ENCODE results near the gene ADGRG3. TPM values are rescaled to one million over a fixed set of nuclear protein-coding genes. Genes with fewer than 3 reads are reported as not detected.
A peak's percentile ranks its signal among the peaks of the same experiment; 100 is the strongest.

The ADGRG3 gene
- total and polyA plus RNA-seq, 2 donors from 2014 or later = 0.17 to 1.8 TPM

DNA sequence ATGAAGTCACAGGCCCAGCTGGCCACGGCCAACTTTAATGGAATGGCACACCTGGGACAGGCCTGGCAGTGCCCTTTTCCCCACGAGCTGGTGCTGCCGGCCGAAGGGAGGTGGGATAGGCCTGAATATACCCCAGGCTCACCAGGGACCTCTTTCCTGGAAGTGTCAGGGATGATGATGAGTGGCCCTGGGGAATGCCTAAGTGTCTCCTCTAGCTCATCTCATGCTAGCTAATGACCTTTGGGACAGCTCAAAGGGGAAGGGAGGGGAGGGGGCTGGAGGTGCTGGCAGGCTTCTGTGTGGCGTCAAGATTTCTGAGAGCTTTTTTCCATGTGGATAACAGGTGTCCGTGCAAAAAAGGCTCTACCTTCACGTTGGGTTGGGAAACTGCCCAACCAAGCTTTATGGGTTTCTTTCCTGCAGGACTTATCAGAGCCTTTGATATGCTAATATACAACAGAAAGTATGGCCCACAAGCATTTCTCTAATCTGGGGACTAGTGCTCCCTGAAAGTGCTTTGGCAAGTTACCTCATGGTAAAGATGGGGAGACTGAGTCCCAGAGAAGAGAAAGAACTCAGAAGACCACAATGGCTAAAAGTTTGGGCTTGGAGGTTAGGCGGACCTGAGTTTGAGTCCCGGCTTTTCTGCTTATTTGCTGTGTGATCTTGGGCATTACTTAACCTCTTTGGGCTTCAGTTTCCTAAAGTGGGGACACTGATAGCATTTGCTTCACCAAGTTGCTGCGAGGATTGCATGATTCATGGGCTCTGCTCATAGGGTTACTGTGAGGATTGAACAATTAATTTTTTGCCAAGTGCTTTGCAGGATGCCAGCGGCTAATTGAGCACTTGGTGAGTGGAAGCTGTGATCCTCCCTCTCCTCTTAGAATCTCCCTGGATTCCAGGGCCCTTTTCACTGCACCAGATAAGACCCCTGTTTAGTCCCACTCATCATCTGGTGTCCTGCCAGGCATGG is 25.7 kb upstream of the ADGRG3 start:
- DNase-seq = no peak
- Histone ChIP-seq H3K27me3 (ENCODE audit: control insufficient read depth, insufficient read depth, low read length) (no peaks in the 10 kb centered on the region), H3K4me1 (ENCODE audit: control insufficient read depth in 2 of 3, insufficient read depth in 2 of 3, low read depth in 1 of 3, low read length in 3 of 3) (peaks cover 0 to 48% (median 30%) of the 10 kb centered on the region in 3 donors), H3K9ac (ENCODE audit: low read length in 3 of 3) (no peak overlapping the region), H3K27ac (ENCODE audit: low read depth in 2 of 2, low read length in 2 of 2) (peak overlapping the region in 1 of 2 donors; percentile 26), H3K9me3 (ENCODE audit: control insufficient read depth in 2 of 3, insufficient read depth in 1 of 3, low read length in 3 of 3) (no peaks in the 10 kb centered on the region), H3K36me3 (ENCODE audit: control insufficient read depth in 2 of 3, insufficient read depth in 3 of 3, low read length in 3 of 3) (peaks cover 0 to 15% (median 12%) of the 10 kb centered on the region in 3 donors), H3K4me3 (ENCODE audit: low read length in 3 of 3) (no peak overlapping the region)
- no peak for FAIRE-seq
- TF ChIP-seq CTCF (IDR thresholded peaks at IDR 0.05; ENCODE audit: borderline replicate concordance, extremely low read depth, insufficient read depth) = no peak
- intact Hi-C loops (cut with DNase I) = no loop called here

DNA sequence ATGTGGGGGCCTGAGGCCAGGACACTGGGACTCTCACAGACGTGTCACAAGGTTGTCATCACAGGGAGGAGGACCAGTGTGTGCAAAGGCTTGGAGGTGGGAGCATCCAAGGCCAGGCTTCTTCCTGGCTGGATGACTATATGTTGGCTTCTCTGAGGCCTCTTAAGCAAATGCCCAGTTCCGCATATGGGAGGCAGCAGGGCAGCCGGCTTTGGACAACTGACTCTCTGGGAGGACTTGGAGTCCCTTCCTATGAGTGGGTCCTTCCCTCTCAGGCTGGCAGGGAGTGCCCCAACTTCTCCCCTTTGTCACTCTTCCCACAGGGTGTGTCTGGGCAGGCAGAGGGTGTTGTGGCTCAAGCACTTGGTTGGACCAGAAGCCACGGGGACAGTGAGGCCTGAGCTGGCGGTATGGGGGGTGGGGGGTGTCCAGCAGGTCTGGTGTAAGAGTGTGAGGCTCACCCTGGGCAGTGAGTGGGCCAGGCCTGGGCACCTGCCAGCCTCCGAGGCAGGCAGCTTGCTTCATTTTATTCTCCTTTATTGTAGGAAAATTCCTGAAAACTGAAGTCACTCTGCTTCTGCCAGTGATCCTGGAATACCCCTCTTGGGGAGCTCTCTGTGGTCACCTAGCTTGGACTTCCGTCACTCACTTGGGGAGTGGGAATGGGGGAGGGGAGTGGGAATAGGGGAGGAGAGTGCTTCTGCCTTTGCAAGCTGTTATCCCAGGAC is 24.8 kb upstream of the ADGRG3 start:
- H3K9me3 ChIP-seq (ENCODE audit: control insufficient read depth in 2 of 3, insufficient read depth in 1 of 3, low read length in 3 of 3) = no peaks in the 10 kb centered on the region
- intact Hi-C loops (cut with DNase I) = no loop called here
- peak in 2 of 5 donors; percentile 47 to 57 for DNase-seq
- H3K9ac ChIP-seq (ENCODE audit: low read length in 3 of 3) = no peak overlapping the region
- no peaks in the 10 kb centered on the region for H3K27me3 ChIP-seq (ENCODE audit: control insufficient read depth, insufficient read depth, low read length)
- FAIRE-seq = no peak
- TF ChIP-seq CTCF (IDR thresholded peaks at IDR 0.05; ENCODE audit: borderline replicate concordance, extremely low read depth, insufficient read depth) = no peak
- no peak overlapping the region for H3K4me3 ChIP-seq (ENCODE audit: low read length in 3 of 3)
- peak overlapping the region; percentile 11 to 26 for H3K27ac ChIP-seq (ENCODE audit: low read depth in 2 of 2, low read length in 2 of 2)
- peaks cover 0 to 24% (median 12%) of the 10 kb centered on the region in 3 donors for H3K36me3 ChIP-seq (ENCODE audit: control insufficient read depth in 2 of 3, insufficient read depth in 3 of 3, low read length in 3 of 3)
- peaks cover 0 to 47% (median 27%) of the 10 kb centered on the region in 3 donors for H3K4me1 ChIP-seq (ENCODE audit: control insufficient read depth in 2 of 3, insufficient read depth in 2 of 3, low read depth in 1 of 3, low read length in 3 of 3)

DNA sequence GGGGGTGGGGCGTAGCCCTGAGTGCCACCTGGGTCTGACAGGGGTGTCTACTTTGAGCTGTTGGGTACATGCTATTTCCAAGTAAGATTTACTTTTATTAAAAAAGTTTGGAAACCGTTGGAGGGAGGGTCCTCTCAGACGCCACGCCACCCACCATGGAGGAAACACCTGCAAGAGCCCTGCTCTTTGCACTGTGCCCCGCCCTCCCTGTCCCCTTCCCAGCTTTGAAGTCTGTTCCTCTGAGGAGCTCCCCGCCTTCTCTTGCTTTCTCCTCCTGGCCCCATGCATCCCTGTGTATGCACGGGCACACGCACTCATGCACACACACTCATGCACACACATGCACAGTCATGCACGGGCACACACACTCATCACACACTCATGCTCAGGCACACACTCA is 24.2 kb upstream of the ADGRG3 start:
- H3K4me1 ChIP-seq (ENCODE audit: control insufficient read depth in 2 of 3, insufficient read depth in 2 of 3, low read depth in 1 of 3, low read length in 3 of 3) = peaks cover 0 to 43% (median 23%) of the 10 kb centered on the region in 3 donors
- TF ChIP-seq CTCF (IDR thresholded peaks at IDR 0.05; ENCODE audit: borderline replicate concordance, extremely low read depth, insufficient read depth) = no peak
- intact Hi-C loops (cut with DNase I) = no loop called here

More for the DNA sequence above, 24.2 kb upstream of the ADGRG3 start:
- peaks cover 0 to 25% (median 12%) of the 10 kb centered on the region in 3 donors for H3K36me3 ChIP-seq (ENCODE audit: control insufficient read depth in 2 of 3, insufficient read depth in 3 of 3, low read length in 3 of 3)
- no peak for DNase-seq
- no peaks in the 10 kb centered on the region for H3K27me3 ChIP-seq (ENCODE audit: control insufficient read depth, insufficient read depth, low read length)
- H3K4me3 ChIP-seq (ENCODE audit: low read length in 3 of 3) = no peak overlapping the region
- no peak overlapping the region for H3K9ac ChIP-seq (ENCODE audit: low read length in 3 of 3)
- no peak for FAIRE-seq
- H3K9me3 ChIP-seq (ENCODE audit: control insufficient read depth in 2 of 3, insufficient read depth in 1 of 3, low read length in 3 of 3) = no peaks in the 10 kb centered on the region
- H3K27ac ChIP-seq (ENCODE audit: low read depth in 2 of 2, low read length in 2 of 2) = no peak overlapping the region

Data from kidney (tissue), 14 donors.